NCI-H2029 treated with DMSO at 0.1 percent for 48 hours (cell line): ENCODE data around the gene ATF3.

Source experiments
- DNase-seq: peaks from one replicate; lab custom pipeline; 2025; lab: John Stamatoyannopoulos, UW

ATF3 gene

DNA sequence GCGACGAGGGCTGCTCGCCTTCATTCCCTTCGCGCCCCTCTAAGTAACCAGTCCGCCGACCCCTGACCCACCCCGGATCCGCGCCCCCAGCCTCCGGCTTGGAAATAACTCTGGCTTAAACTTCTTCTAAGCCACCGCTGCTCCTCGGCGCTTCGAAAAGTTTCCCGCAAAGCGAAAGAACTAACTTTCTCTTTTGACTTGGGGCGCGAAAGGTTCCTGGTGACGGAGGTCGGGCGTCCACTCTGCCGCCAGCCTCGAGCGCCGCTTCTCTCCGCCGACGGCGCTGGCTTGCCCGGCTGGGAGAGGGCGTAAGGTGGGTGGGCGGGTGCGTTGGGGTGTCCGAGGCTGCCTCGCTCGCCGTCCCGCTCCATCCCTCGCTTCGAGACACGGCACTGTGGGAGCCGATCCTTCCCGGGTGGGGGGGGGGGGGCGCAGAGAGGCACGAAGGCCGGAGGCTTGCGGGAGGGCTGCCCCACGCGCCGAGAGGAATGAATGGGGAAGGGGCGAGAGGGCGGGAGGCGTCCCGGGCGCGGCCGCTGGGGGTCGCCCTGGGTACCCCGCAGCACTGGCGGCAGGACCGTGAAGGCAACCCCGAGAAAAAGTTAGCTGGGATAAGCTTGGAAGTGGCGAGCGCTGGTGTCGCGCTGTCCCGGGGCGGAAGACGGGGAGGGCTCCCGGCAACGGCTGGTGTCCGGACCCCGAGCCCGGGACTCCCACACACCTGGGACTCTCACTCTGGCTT, 569 bp downstream of the ATF3 start:
- DNase-seq: no peak

DNA sequence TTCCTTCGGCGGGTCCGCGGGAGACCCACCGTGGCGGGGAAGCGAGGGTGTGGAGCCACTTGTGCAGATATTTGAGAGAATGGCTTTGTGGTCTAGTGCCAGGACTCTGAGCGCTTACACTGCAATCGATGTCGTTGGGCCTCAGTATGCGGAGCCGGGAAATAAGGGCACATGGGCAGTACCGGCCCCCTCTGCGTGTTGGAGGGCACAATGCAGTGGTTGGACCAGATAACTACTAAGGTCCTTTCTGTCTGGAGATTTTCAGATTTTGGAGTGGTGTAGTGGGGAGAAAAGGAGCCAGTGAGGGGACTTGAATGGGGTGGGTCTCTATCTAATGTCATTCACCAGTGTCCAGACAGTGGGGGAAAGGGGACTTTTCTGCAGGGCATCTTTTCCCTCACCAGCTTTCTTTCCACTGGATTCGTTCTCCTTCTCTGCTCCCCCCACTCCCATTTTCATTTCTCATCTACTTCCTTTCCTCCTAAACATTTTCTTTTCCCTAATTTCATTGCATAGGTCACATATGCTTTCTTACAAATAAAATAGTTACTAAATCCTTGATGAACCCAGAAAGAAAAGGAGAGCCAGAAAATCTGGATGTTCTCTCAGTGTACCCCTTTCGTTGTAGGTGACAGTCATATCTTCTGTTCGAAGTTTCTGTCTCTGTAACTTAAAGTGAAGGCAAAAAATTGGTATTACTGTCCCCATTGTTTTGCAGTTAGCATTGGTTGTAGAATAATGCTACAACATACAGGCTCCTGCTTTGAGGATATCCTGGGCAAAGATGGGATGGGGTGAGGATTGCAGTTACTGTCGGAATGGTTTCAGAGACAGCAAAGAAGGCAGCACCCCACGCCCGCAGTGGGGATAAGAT, 1.4 kb downstream of the ATF3 start:
- DNase-seq: no peak

DNA sequence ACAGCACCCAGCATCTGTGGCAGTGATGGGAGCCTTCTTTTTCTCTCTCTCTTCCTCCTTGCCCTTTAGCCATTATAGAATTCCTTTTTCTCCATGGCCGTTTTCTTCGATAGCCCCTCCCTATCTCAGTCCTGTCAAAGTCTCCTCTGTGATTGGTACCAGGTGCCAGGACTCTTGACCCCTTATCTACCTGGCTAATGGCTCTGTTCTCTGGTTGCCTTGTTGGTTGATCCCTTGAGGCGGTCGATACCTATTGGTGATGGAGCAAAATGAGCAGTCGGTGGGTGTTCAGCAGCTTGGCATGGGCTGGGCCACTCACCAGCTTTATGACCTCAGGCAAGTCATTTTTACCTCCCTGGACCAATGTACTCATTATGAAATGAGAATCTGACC, 2.0 kb downstream of the ATF3 start:
- no peak for DNase-seq

DNA sequence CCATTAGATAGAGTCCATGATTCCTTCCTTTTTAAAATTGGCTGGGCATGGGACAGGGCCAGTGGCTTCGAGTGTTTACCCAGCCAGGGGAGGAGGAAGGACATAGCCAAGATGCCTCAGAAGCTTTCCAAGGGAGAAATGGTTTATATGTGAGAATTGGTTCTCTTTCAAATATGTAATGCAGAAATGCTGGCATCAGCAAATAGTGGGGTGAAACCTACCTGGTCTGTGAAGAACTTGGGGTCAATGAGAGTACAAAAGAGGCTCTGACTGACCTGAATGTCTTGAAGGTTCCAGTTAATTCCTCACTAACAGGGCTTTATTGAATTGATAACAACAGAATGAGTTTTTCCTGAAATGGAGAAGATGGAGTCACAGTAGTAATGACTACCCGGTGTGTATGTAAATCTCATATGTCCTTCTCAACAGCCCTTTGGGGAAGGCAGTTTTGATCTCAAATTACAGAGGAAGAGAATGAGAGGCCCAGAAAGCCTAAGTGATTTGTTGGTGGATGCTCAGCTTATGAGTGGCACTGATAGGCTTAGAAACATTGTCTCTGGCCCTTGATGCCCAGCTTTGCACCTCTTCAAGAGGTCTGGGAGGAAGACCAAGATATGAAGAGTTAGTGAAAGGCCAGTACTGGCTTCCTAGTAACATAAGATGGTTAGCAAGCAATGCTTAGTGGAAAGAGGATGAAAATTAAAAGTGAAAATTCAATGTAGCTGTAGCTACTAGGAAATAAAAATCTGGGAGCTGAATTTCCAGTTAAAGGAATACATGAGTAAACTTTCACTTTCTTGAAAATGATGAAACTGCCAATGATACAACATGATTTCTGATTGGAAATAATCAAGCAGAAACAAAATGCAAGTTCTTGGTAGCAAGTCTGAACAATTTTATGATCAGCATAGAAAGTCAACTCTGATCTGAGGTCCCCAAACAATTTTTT, 2.7 kb downstream of the ATF3 start:
- DNase-seq: peak; percentile 36

DNA sequence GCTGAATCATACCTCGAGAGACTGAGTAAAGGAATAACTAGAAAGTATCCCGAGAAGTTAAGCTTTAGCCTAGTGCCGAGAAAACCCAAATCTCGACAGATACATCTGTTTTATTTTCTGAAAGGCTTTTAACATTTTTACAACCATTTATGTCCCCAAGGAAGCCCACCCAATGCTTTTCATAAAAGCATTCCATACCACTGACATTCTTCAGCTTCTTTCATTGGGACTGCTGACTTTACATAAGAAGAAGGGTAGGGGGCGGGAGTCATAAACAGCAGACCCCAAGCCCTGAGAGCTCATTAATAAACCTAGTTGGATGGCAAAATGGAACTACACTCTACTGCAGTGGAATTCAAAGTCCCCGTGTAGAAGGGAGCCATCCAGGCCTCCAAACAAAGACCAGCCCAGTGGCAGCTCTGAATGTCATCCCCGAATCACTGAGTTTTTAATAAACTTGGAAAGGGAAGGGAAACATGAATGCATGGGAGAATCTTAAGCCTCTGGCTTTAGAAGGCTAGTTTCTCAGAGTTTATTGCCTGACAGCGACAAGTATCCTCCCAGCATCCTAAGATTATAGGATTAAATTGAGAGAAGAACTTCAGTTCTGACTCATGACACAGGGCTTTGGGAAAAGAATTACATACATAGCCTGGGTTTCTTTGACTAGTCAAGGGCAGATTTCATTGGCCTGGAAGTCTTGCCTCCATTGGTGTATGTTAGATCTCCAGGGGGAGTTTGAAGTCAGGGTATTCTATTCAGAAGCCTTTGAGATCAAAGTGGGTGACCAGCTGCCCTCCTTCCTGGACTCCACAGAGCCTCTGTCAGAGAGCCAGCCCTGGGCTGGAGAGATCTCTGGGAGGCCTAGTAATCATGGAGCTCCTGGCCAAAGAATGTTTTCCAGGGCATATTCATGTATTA, 3.7 kb downstream of the ATF3 start:
- no peak for DNase-seq

DNA sequence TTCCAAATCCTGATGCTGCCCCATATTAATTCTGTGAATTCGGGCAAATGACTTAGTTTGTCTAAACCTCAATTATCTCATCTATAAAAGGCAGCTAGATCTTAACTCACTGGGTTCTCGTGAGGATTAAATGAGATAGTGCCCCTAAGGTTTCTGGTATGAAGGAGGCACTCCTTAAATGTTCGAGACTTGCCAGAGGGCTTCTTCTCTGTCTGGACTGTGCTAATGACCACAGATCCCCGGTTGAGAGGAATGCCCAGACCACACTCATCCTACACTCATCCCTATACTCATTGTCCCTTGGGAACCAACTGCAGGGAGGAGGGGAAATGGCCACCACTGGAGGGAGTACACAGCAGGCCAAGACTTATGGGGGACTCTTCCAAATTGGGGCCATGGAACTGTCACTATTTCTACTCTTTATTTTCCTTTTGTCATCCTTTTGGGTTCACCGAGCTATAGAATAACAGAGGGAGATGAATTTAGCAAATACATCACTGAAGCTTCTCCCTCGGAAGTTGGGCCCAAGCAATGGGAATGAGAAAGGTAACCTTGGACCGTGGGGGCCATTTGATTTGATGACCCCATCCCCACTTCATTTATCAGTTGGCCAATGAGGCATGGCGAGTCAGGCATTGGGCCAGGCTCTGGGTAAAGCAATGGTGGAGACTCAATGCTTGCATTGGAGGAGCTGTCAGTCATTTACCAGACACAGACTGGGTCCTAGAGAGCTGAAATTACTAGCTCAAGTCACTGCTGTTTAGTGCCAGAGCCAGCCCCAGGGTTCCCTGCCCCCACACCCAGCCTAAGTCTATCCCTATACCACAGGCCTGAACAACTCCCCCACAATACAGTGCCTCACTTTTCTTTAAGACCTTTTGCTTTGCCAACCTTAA, 5.1 kb downstream of the ATF3 start:
- no peak for DNase-seq

DNA sequence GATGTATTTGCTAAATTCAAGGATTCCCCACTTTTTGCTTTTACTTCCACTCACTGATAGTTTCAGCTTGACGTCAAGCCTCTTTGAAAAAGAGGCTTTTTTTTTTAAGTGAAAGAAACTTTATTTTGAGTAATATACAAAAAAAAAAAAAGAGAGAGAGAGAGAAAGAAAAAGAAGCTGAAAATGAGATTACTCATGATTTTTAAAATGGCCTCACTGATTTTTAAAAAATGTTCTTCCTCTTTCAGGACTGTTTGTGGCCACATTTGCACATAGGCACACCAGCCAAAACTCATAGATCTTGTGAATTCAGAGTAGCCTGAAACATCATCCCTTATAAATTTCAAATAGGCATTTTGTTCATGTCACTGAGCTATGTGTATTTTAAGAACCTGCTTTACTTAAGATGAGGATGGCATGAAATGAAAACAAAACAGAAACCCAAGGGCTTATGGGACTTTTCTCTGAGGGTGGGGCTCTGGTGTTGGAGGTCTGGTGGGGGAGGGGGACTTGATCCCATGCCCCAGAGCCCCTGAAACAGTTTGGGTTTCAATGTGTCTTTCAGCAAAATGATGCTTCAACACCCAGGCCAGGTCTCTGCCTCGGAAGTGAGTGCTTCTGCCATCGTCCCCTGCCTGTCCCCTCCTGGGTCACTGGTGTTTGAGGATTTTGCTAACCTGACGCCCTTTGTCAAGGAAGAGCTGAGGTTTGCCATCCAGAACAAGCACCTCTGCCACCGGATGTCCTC, 6.1 kb downstream of the ATF3 start:
- no peak for DNase-seq

DNA sequence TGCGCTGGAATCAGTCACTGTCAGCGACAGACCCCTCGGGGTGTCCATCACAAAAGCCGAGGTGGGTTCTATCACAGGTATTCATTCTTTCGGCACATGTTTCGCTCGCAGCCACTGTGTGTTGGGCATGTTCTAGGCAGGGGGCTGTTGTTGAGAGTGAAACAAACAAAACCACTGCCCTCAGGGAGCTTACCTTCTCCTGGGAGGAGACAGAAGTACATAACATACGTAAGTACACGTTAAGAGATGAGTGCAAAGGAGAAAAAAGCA, 6.6 kb downstream of the ATF3 start:
- DNase-seq: no peak

DNA sequence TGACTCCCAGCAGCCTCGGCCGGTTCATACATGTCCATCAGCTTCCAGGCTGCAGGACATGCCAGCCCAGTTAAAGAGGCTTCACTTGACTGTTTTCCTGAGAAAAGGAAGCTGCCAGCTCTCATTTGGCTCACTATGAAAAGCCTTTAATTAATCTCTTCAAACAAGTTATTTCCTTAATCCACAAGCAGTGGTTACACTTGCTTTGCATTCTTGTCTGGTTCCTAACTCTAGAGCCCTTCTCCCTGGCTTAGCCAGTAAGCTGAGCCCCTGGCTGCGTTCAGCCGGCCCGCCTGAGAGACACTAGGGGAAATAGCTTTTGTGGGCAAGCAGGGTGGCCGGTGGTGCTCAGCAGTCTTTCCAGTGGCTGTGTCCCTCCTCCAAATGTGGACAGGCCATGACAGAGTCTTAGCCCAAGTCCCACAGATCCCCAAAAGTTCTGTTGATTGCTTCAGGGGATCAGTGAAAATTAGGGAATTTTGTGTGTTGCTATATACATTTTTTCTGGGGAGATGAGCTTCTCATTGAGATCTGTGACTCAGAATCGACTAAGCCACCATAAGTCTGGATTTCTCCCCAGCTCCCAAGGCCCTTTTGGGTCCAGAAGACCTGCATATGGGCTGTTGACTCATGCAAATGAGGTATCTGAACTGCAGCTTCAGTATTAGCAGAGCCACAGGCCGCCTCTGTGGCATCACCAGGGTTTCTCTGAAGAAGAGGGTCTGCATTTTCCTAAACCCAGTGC, 10.1 kb downstream of the ATF3 start:
- DNase-seq: no peak

DNA sequence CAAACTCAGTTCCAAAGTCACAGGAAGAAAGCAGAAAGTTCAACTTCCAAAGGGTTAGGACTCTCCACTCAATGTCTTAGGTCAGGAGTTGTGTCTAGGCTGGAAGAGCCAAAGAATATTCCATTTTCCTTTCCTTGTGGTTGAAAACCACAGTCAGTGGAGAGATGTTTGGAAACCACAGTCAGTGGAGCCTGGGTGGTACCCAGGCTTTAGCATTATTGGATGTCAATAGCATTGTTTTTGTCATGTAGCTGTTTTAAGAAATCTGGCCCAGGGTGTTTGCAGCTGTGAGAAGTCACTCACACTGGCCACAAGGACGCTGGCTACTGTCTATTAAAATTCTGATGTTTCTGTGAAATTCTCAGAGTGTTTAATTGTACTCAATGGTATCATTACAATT, 11.7 kb downstream of the ATF3 start:
- DNase-seq: no peak

DNA sequence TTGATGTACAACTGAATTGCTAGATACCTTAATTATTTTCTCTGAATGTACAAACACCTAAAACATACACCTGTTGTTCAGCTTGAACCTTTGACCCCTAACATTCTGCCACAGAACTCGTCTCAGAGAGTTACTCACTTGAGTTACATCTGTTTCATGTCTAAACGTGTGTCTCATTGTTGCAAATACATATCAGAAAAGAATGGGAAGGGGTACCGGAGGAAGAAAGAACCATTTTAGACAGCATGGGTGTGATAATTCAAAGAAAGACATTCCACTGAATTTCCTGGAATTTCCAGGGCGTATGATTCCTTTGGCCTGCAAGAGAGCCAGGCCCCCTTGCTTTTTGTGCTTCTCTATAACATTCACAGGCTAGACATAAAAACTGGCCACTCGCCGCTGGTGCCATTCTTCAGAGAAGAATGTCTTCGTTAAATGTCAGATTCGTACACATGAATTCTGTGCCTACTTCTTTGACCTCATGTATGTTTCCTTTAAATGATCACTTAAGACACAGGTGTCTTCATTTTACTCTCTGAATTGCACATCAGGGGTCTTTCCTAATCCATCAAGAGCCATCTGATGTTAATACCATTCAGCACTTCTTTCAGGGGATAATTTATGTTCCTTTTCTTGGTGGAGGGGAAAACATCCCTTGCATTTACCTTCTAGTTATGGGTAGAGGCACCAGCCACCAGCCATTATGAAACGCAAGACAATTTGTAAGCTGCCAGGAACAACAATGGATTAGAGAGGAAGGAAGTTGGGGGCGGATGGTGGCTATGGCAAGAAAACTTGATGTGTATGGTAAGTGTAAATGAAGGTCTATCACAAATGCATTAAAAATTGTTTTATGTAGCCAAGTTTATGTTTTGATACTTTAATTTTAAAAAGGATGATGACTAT, 12.7 kb downstream of the ATF3 start:
- no peak for DNase-seq

DNA sequence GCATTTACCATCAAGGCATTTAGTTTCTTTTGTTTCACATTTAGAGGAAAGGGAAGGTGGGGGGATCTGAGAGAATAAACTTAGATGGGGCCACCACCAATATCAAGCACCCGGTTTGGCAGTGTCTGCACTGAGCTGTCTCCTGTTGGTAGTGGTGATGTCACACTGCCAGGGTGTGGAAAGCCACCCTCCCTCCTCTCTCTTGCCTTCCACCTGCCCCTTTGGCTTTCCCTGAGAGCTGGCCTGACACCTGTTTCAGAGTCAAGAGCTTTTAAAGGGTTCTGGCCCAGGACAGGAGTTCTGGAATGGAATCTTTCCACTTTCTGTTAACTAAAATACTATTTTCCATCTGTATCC, 13.4 kb downstream of the ATF3 start:
- no peak for DNase-seq

DNA sequence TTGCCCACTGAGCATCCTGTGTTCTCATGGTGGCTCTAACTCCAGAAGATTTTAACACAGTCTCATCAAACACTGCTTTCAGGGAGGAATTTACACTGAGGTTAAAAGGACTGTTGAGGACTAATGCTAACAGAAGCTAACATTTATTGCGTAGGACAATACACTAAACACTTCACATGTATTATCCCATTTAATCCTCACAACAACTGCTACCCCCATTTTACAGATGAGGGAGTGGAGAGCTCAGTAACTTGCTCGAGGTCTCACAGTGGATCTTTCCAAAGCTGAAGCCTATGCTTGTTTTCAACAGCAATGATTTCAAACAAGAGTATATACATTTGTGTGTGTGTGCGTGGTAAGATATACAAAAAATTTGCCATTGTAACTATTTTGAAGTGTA, 13.9 kb downstream of the ATF3 start:
- DNase-seq: no peak

DNA sequence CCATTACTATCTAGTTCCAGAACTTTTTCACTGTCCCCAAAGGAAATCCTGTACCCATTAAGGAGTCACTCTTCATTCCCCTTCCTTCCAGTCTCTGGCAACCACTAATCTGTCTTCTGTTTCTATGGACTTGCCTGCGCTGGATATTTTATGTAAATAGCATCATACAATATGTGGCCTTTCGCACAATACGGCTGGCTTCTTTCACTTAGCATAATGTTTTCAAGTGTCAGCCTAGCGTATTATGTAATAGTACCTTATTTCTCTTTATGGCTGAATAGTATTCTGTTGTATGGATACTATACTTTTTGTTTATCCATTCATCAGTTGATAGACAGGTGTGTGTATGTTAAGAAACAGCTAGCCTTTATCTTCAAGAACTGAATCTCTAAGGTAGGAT, 14.3 kb downstream of the ATF3 start:
- DNase-seq: no peak

DNA sequence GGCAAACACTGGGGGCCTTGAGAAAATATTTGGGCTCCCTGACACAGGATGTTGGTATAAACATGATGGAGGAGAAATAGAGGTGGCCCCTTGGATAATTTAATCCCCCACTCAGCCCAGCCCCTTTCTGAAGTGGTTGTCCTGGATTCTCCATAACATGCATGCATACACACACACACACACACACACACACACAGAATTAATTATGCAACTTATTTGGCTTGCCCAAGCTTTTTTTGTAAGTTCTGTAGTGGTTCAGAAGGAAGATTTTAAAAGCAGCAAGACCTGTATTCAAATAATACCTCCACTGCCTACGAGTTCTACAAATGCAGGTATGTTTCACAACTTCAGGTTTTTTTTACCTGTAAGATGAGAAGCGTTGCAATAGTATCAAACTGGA, 15.0 kb downstream of the ATF3 start:
- DNase-seq: no peak

DNA sequence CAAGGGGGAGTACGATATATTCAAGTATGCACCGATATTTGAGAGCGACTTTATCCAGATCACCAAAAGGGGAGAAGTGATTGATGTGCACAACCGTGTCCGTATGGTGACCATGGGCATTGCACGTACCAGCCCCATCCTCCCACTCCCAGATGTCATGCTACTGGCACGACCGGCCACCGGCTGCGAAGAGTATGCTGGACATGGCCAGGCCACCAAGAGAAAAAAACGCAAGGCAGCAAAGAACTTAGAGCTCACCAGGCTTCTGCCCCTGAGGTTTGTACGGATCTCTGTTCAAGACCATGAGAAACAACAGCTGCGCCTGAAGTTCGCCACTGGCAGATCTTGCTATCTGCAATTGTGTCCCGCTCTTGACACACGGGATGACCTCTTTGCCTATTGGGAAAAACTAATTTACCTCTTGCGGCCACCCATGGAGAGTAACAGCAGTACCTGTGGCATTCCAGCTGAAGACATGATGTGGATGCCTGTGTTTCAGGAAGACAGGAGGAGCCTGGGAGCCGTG, 16.5 kb downstream of the ATF3 start:
- DNase-seq: no peak

DNA sequence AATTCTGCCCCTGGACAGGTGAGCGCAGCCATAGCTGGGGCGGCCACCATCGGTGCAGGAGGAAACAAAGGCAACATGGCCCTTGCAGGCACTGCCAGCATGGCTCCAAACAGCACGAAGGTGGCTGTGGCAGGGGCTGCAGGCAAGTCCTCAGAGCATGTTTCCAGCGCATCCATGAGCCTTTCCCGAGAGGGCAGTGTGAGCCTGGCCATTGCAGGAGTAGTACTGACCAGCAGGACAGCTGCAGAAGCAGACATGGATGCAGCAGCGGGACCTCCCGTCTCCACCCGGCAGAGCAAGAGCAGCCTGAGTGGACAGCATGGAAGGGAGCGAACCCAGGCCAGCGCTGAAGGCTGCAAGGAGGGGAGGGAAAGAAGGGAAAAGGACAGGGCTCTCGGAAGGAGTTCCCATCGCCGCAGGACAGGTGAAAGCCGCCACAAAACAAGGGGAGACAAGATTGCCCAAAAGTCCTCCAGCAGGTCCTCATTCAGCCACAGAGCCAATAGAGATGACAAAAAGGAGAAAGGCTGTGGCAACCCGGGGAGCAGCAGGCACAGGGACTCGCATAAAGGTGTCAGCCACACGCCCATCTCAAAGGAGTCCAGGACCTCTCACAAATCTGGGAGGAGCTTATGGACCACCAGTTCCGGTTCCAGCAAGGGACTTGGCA, 17.4 kb downstream of the ATF3 start:
- no peak for DNase-seq
